WTC11 (cell line): ENCODE data around the gene CDH12. TPM values are rescaled to one million over a fixed set of nuclear protein-coding genes. Genes with fewer than 3 reads are reported as not detected.

ENCODE experiments used
- ATAC-seq: fragments of 200-7000 bp; cut with Tn5 transposase; 2 replicates; pipeline ENCODE4 v1.10.0; 2021; ENCODE audit warnings: mild to moderate bottlenecking, moderate library complexity
- CTCF ChIA-PET: fragments of 300-600 bp; sonication (Branson Sonifier 250); formaldehyde crosslinking; loops from one replicate; lab custom pipeline; 2021; ENCODE audit warnings: antibody characterized with exemption; lab: Charles Lee
- POLR2A ChIA-PET: fragments of 350-600 bp; sonication (Branson Sonifier 250); formaldehyde crosslinking; loops from one replicate; lab custom pipeline; 2021; ENCODE audit warnings: antibody characterized with exemption; lab: Charles Lee
- DNase-seq: peaks from one replicate; pipeline ENCODE4 v3.0.0; 2021; ENCODE audit warnings: low spot score
- H3K27ac Mint-ChIP-seq: 2 replicates; pipeline ENCODE4 v1.8.0; 2021; ENCODE audit warnings: mixed read lengths
- H3K27me3 Mint-ChIP-seq: 2 replicates; pipeline ENCODE4 v1.8.0; 2021; ENCODE audit warnings: low read depth, mild to moderate bottlenecking, moderate library complexity, mixed read lengths
- H3K36me3 Mint-ChIP-seq: 2 replicates; pipeline ENCODE4 v1.8.0; 2021; ENCODE audit warnings: mixed read lengths
- H3K4me1 Mint-ChIP-seq: 2 replicates; pipeline ENCODE4 v1.8.0; 2022; ENCODE audit warnings: mixed read lengths
- H3K4me3 Mint-ChIP-seq: 2 replicates; pipeline ENCODE4 v1.8.0; 2021; ENCODE audit warnings: mild to moderate bottlenecking, moderate library complexity, mixed read lengths
- H3K9me3 Mint-ChIP-seq: 2 replicates; pipeline ENCODE4 v1.8.0; 2021; ENCODE audit warnings: mixed read lengths
- AR ChIP-seq: fragments of 250-450 bp; sonication (Bioruptor Pico); IDR thresholded peaks from 2 replicates; pipeline ENCODE4 v1.9.0; 2021; ENCODE audit warnings: mild to moderate bottlenecking
- ARID4B ChIP-seq: sonication (generic); formaldehyde crosslinking; IDR thresholded peaks from 2 replicates; pipeline ENCODE4 v1.8.0; 2023; ENCODE audit warnings: missing genetic modification reagents, mild to moderate bottlenecking, borderline replicate concordance
- ATF1 ChIP-seq: sonication (generic); formaldehyde crosslinking; IDR thresholded peaks from 2 replicates; pipeline ENCODE4 v1.8.1; 2023; ENCODE audit warnings: mild to moderate bottlenecking, moderate library complexity, missing genetic modification reagents
- ATF2 ChIP-seq: sonication (generic); formaldehyde crosslinking; IDR thresholded peaks from 2 replicates; pipeline ENCODE4 v1.8.1; 2022; ENCODE audit warnings: low read depth, missing genetic modification reagents, borderline replicate concordance
- CREM ChIP-seq: sonication (generic); formaldehyde crosslinking; IDR thresholded peaks from 2 replicates; pipeline ENCODE4 v1.8.1; 2022; ENCODE audit warnings: mild to moderate bottlenecking, missing genetic modification reagents, moderate library complexity
- ETV6 ChIP-seq: sonication (generic); formaldehyde crosslinking; IDR thresholded peaks from 2 replicates; pipeline ENCODE4 v1.8.1; 2022; ENCODE audit warnings: mild to moderate bottlenecking, missing genetic modification reagents
- FOXK1 ChIP-seq: sonication (generic); formaldehyde crosslinking; IDR thresholded peaks from 2 replicates; pipeline ENCODE4 v1.8.0; 2022; ENCODE audit warnings: mild to moderate bottlenecking, moderate library complexity, missing genetic modification reagents
- GRHL2 ChIP-seq: fragments of 250-450 bp; sonication (Bioruptor Pico); IDR thresholded peaks from 2 replicates; pipeline ENCODE4 v1.8.0; 2022; ENCODE audit warnings: mild to moderate bottlenecking, moderate library complexity; ENCODE audit not compliant: insufficient replicate concordance, severe bottlenecking
- GTF2I ChIP-seq: fragments of 250-450 bp; sonication (Bioruptor Pico); conservative IDR thresholded peaks from 2 replicates; pipeline ENCODE4 v1.4.0; 2021; ENCODE audit warnings: mild to moderate bottlenecking
- HMGA2 ChIP-seq: fragments of 250-450 bp; sonication (Bioruptor Pico); IDR thresholded peaks from 2 replicates; pipeline ENCODE4 v1.4.0; 2021; ENCODE audit warnings: mild to moderate bottlenecking, moderate library complexity
- JAZF1 ChIP-seq: fragments of 250-450 bp; sonication (Bioruptor Pico); IDR thresholded peaks from 2 replicates; pipeline ENCODE4 v1.9.0; 2021; ENCODE audit warnings: moderate library complexity, mild to moderate bottlenecking, inconsistent platforms
- JUN ChIP-seq: sonication (generic); formaldehyde crosslinking; IDR thresholded peaks from 2 replicates; pipeline ENCODE4 v1.8.0; 2023; ENCODE audit warnings: mild to moderate bottlenecking, missing genetic modification reagents
- MYBL2 ChIP-seq: sonication (generic); formaldehyde crosslinking; IDR thresholded peaks from 2 replicates; pipeline ENCODE4 v1.8.1; 2023; ENCODE audit warnings: mild to moderate bottlenecking, moderate library complexity, missing genetic modification reagents
- NFATC4 ChIP-seq: fragments of 250-450 bp; sonication (Bioruptor Pico); IDR thresholded peaks from 2 replicates; pipeline ENCODE4 v1.9.0; 2021; ENCODE audit warnings: mild to moderate bottlenecking
- NFYB ChIP-seq: sonication (generic); formaldehyde crosslinking; conservative IDR thresholded peaks from 2 replicates; pipeline ENCODE4 v1.8.0; 2022; ENCODE audit warnings: low read depth, missing genetic modification reagents
- OVOL2 ChIP-seq: fragments of 250-450 bp; sonication (Bioruptor Pico); IDR thresholded peaks from 2 replicates; pipeline ENCODE4 v1.9.0; 2021; ENCODE audit warnings: mild to moderate bottlenecking, borderline replicate concordance
- RORB ChIP-seq: fragments of 250-450 bp; sonication (Bioruptor Pico); IDR thresholded peaks from 2 replicates; pipeline ENCODE4 v1.9.0; 2021; ENCODE audit warnings: mild to moderate bottlenecking
- SOX15 ChIP-seq: fragments of 250-450 bp; sonication (Bioruptor Pico); IDR thresholded peaks from 2 replicates; pipeline ENCODE4 v1.9.0; 2021; ENCODE audit warnings: mild to moderate bottlenecking
- TEAD4 ChIP-seq: sonication (generic); formaldehyde crosslinking; IDR thresholded peaks from 2 replicates; pipeline ENCODE4 v1.8.0; 2022; ENCODE audit warnings: mild to moderate bottlenecking, missing genetic modification reagents
- ZNF138 ChIP-seq: sonication (generic); formaldehyde crosslinking; conservative IDR thresholded peaks from 2 replicates; pipeline ENCODE4 v1.8.1; 2022; ENCODE audit warnings: mild to moderate bottlenecking, moderate library complexity, missing genetic modification reagents
- total RNA-seq: library from RNA; stranded (reverse); gene quantifications from 3 replicates; pipeline ENCODE4 v1.2.3, GENCODE V29; 2021
- TF ChIP-seq, protein P1 (sequence below): sonication (generic); formaldehyde crosslinking; IDR thresholded peaks from 2 replicates; pipeline ENCODE4 v1.8.0; 2022; ENCODE audit warnings: mild to moderate bottlenecking, missing genetic modification reagents
- TF ChIP-seq, protein P2 (sequence below): fragments of 250-450 bp; sonication (Bioruptor Pico); IDR thresholded peaks from 2 replicates; pipeline ENCODE4 v1.9.0; 2021; ENCODE audit warnings: mild to moderate bottlenecking
- TF ChIP-seq, protein P3 (sequence below): sonication (generic); formaldehyde crosslinking; conservative IDR thresholded peaks from 2 replicates; pipeline ENCODE4 v1.8.1; 2023; ENCODE audit warnings: mild to moderate bottlenecking, low read depth, missing genetic modification reagents, moderate library complexity
- TF ChIP-seq, protein P4 (sequence below): sonication (generic); formaldehyde crosslinking; IDR thresholded peaks from 2 replicates; pipeline ENCODE4 v1.8.0; 2022; ENCODE audit warnings: mild to moderate bottlenecking, missing genetic modification reagents

The CDH12 gene
- total RNA-seq, 1 experiment from 2014 or later, result not detected

GRCh38 chr5:22432905-22433304 is 420.2 kb downstream of the CDH12 start:
- H3K4me3 Mint-ChIP-seq, result no peak overlapping the region
- H3K4me1 Mint-ChIP-seq, result no peaks in the 10 kb centered on the region
- H3K27me3 Mint-ChIP-seq, result no peaks in the 10 kb centered on the region
- H3K9me3 Mint-ChIP-seq, result 0 out of 2 replicates have a peak, but pooled peaks cover 4% of the 10 kb centered on the region
- ATAC-seq (no peak), DNase-seq (no peak)
- POLR2A ChIA-PET, result no interaction called here
- H3K27ac Mint-ChIP-seq, result no peak overlapping the region
- H3K36me3 Mint-ChIP-seq, result no peaks in the 10 kb centered on the region
- TF ChIP-seq GTF2I (CRISPR knock-in tag), result no peak
- TF ChIP-seq ATF1, result no peak
- no peak for TF ChIP-seq RORB
- no peak for TF ChIP-seq SOX15
- TF ChIP-seq ATF2 (CRISPR knock-in tag), result no peak
- no peak for TF ChIP-seq NFYB (CRISPR knock-in tag)
- no peak for TF ChIP-seq ARID4B (CRISPR knock-in tag)
- no peak for TF ChIP-seq ZNF138 (CRISPR knock-in tag)
- CTCF ChIA-PET, result no interaction called here

DNA sequence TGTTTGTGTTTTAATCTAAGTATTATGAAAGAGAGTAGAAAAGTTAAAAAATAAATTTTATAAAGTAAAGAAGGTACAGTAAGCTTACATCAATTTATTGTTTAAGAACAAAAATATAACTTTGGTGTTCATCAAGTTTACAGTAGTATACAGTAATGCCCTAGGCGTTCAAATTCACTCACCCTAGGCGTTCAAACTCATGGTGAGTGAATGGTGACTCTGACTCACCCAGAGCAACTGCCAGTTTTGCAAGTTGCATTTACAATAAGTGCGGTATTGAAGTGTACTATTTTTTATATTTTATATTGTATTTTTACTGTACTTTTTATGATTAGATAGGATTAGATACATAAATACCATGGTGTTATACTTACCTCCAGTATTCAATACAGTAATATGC is 421.3 kb downstream of the CDH12 start:
- Mint-ChIP-seq H3K4me1 (no peaks in the 10 kb centered on the region), H3K4me3 (no peak overlapping the region), H3K27me3 (no peaks in the 10 kb centered on the region), H3K36me3 (no peaks in the 10 kb centered on the region), H3K27ac (no peak overlapping the region), H3K9me3 (0 out of 2 replicates have a peak, but pooled peaks cover 4% of the 10 kb centered on the region)
- DNase-seq, result no peak
- ChIA-PET CTCF (no interaction called here), POLR2A (no interaction called here)
- ATAC-seq, result no peak
- TF ChIP-seq NFYB (CRISPR knock-in tag), result no peak
- no peak for TF ChIP-seq FOXK1 (CRISPR knock-in tag)
- no peak for TF ChIP-seq MYBL2 (CRISPR knock-in tag)
- no peak for TF ChIP-seq GRHL2
- TF ChIP-seq JUN (CRISPR knock-in tag), result no peak
- TF ChIP-seq AR, result no peak
- TF ChIP-seq, protein P1, sequence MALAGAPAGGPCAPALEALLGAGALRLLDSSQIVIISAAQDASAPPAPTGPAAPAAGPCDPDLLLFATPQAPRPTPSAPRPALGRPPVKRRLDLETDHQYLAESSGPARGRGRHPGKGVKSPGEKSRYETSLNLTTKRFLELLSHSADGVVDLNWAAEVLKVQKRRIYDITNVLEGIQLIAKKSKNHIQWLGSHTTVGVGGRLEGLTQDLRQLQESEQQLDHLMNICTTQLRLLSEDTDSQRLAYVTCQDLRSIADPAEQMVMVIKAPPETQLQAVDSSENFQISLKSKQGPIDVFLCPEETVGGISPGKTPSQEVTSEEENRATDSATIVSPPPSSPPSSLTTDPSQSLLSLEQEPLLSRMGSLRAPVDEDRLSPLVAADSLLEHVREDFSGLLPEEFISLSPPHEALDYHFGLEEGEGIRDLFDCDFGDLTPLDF (CRISPR knock-in tag), result no peak
- no peak for TF ChIP-seq ETV6 (CRISPR knock-in tag)
- TF ChIP-seq, protein P2, sequence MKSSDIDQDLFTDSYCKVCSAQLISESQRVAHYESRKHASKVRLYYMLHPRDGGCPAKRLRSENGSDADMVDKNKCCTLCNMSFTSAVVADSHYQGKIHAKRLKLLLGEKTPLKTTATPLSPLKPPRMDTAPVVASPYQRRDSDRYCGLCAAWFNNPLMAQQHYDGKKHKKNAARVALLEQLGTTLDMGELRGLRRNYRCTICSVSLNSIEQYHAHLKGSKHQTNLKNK (CRISPR knock-in tag), result no peak
- no peak for TF ChIP-seq HMGA2 (CRISPR knock-in tag)
- TF ChIP-seq, protein P3, sequence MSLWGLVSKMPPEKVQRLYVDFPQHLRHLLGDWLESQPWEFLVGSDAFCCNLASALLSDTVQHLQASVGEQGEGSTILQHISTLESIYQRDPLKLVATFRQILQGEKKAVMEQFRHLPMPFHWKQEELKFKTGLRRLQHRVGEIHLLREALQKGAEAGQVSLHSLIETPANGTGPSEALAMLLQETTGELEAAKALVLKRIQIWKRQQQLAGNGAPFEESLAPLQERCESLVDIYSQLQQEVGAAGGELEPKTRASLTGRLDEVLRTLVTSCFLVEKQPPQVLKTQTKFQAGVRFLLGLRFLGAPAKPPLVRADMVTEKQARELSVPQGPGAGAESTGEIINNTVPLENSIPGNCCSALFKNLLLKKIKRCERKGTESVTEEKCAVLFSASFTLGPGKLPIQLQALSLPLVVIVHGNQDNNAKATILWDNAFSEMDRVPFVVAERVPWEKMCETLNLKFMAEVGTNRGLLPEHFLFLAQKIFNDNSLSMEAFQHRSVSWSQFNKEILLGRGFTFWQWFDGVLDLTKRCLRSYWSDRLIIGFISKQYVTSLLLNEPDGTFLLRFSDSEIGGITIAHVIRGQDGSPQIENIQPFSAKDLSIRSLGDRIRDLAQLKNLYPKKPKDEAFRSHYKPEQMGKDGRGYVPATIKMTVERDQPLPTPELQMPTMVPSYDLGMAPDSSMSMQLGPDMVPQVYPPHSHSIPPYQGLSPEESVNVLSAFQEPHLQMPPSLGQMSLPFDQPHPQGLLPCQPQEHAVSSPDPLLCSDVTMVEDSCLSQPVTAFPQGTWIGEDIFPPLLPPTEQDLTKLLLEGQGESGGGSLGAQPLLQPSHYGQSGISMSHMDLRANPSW (CRISPR knock-in tag), result no peak
- no peak for TF ChIP-seq ATF1
- TF ChIP-seq CREM (CRISPR knock-in tag), result no peak
- no peak for TF ChIP-seq TEAD4 (CRISPR knock-in tag)
- no peak for TF ChIP-seq OVOL2
- TF ChIP-seq, protein P4, sequence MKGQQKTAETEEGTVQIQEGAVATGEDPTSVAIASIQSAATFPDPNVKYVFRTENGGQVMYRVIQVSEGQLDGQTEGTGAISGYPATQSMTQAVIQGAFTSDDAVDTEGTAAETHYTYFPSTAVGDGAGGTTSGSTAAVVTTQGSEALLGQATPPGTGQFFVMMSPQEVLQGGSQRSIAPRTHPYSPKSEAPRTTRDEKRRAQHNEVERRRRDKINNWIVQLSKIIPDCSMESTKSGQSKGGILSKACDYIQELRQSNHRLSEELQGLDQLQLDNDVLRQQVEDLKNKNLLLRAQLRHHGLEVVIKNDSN, result no peak
- TF ChIP-seq NFATC4 (CRISPR knock-in tag), result no peak
- no peak for TF ChIP-seq JAZF1 (CRISPR knock-in tag)
